ENCODE measurements around the gene GNPAT. TPM values are rescaled to one million over a fixed set of nuclear protein-coding genes. Genes with fewer than 3 reads are reported as not detected.

The GNPAT gene
- total and polyA plus RNA-seq, 2 of the 8 experiments (the other 6 are each of a cell fraction or from before 2014, with no cell fraction given) = 22.9 to 47.4 TPM

- Histone ChIP-seq H3K14ac (ENCODE audit: insufficient read length) (no peak overlapping the region), H3K4ac (replicated peaks; ENCODE audit: insufficient read length, low read depth, low read length) (no peak overlapping the region), H2AFZ (ENCODE audit: low read length) (no peak overlapping the region), H3K36me3 (ENCODE audit: control insufficient read depth in 2 of 4, insufficient read depth in 4 of 4, low read length in 3 of 4) (peaks cover 6 to 52% (median 26%) of the 10 kb centered on the region in 4 experiments; a peak in 7 of 8 replicates), H2AK5ac (ENCODE audit: low read depth, low read length) (no peak overlapping the region), H3K4me1 (replicated peaks in 1 of 4; ENCODE audit: control insufficient read depth in 3 of 4, insufficient read depth in 4 of 4, low read length in 3 of 4) (no peaks in the 10 kb centered on the region), H3K79me1 (ENCODE audit: low read depth, low read length) (no peaks in the 10 kb centered on the region), H2BK12ac (ENCODE audit: low read depth, low read length) (no peak overlapping the region), H3K9me3 (ENCODE audit: insufficient read depth in 2 of 2, low read depth in 1 of 2, low read length in 1 of 2) (no peaks in the 10 kb centered on the region), H3K27me3 (replicated peaks in 1 of 4; ENCODE audit: control insufficient read depth in 3 of 4, extremely low read depth in 1 of 4, insufficient read depth in 3 of 4, low read length in 3 of 4) (no peaks in the 10 kb centered on the region), H2BK120ac (replicated peaks; ENCODE audit: low read depth, low read length) (no peak overlapping the region), H2BK20ac (ENCODE audit: low read length) (no peak overlapping the region), H4K20me1 (replicated peaks in 1 of 2; ENCODE audit: control insufficient read depth in 1 of 2, insufficient read depth in 2 of 2, low read length in 2 of 2) (no peaks in the 10 kb centered on the region), H3K4me2 (ENCODE audit: insufficient read depth in 1 of 2, low read depth in 2 of 2, low read length in 2 of 2) (no peak overlapping the region), H3K27ac (ENCODE audit: low read depth, low read length) (no peak overlapping the region), H2BK5ac (ENCODE audit: low read depth, low read length) (no peak overlapping the region), H2BK15ac (ENCODE audit: low read length) (no peak overlapping the region), H3K4me3 (ENCODE audit: extremely low read depth in 1 of 4, insufficient read depth in 2 of 4, low read depth in 3 of 4, low read length in 4 of 4) (no peak overlapping the region), H4K91ac (replicated peaks; ENCODE audit: insufficient read length, low read length) (no peak overlapping the region), H3K23me2 (ENCODE audit: low read depth, low read length) (no peaks in the 10 kb centered on the region), H3K79me2 (ENCODE audit: control insufficient read depth in 1 of 2, insufficient read depth in 2 of 2, low read length in 2 of 2) (no peaks in the 10 kb centered on the region), H3K18ac (ENCODE audit: extremely low read depth, low read length) (no peak overlapping the region), H3K23ac (ENCODE audit: insufficient read length) (no peak overlapping the region), H4K8ac (ENCODE audit: extremely low read depth, insufficient read depth, low read length) (no peak overlapping the region), H3K9ac (replicated peaks in 1 of 4; ENCODE audit: extremely low read depth in 1 of 4, low read depth in 3 of 4, low read length in 3 of 4) (no peak overlapping the region), H3K56ac (replicated peaks; ENCODE audit: insufficient read length, low read depth, low read length) (no peak overlapping the region), H4K5ac (ENCODE audit: insufficient read length, low read depth, low read length) (no peak overlapping the region)
- no peak for DNase-seq (ENCODE audit: low read depth in 1 of 2, low spot score in 2 of 2)
- ChIA-PET CTCF (ENCODE audit: partially characterized antibody) (no interaction called here), POLR2A (ENCODE audit: partially characterized antibody) (interaction anchor here (0.9 kb wide), 1 partner anchor 16 kb away, joined by 3 read pairs; no protein-coding TSS in a partner anchor)
- 93% methylated on average over 3 of the region's 3 CpGs; no CpG with 5 or more reads in 1 of the 2 experiments for WGBS, 2 experiments (ENCODE audit: extremely low coverage in 1 of 2, insufficient coverage in 1 of 2, insufficient read length in 1 of 2, insufficient replicate concordance in 2 of 2, low coverage in 1 of 2, low lambda C conversion rate in 2 of 2, missing lambda C conversion rate in 1 of 2)
- FAIRE-seq = no peak
Measured at GRCh38 chr1:231272173-231272572, 31.2 kb downstream of the GNPAT start.
